Rectal smooth muscle tissue (tissue), 1 donor: Measurements from ENCODE around the gene PHACTR4.
"Not testable (repeated sequence)": the region's sequence is repeated elsewhere in the genome, so short reads cannot be mapped to it uniquely, and the experiment has no call there.

Source experiments
- H3K27ac ChIP-seq: one replicate; pipeline ENCODE4 v1.7.0; 2013; ENCODE audit warnings: low read depth, low read length, inconsistent platforms
- H3K27me3 ChIP-seq: one replicate; pipeline ENCODE4 v1.7.0; 2013; ENCODE audit warnings: low read length; ENCODE audit not compliant: control insufficient read depth, insufficient read depth
- H3K36me3 ChIP-seq: one replicate; pipeline ENCODE4 v1.7.0; 2013; ENCODE audit warnings: low read length; ENCODE audit not compliant: control insufficient read depth, insufficient read depth
- H3K4me1 ChIP-seq: one replicate; pipeline ENCODE4 v1.7.0; 2013; ENCODE audit warnings: low read length; ENCODE audit not compliant: control insufficient read depth, insufficient read depth
- H3K4me3 ChIP-seq: one replicate; pipeline ENCODE4 v1.7.0; 2013; ENCODE audit warnings: low read length
- H3K9ac ChIP-seq: one replicate; pipeline ENCODE4 v1.7.0; 2013; ENCODE audit warnings: low read length

PHACTR4 gene

GRCh38 chr1:28369371-28370238, at the start of gene PHACTR4:
TSS of gene PHACTR4 (plus strand) at chr1:28369740. CDS start at chr1:28407448, 37,708 bp downstream.
- no peaks in the 10 kb centered on the region for H3K36me3 ChIP-seq
- no peaks in the 10 kb centered on the region for H3K27me3 ChIP-seq
- H3K9ac ChIP-seq, result peak within 1 kb of the TSS; percentile 96
- H3K4me3 ChIP-seq, result peak within 1 kb of the TSS; percentile 82
- peak within 1 kb of the TSS; percentile 97 for H3K27ac ChIP-seq
- H3K4me1 ChIP-seq, result no peaks in the 10 kb centered on the region

- no peak overlapping the region for H3K27ac ChIP-seq
- H3K36me3 ChIP-seq, result no peaks in the 10 kb centered on the region
- H3K9ac ChIP-seq, result no peak overlapping the region
- H3K27me3 ChIP-seq, result no peaks in the 10 kb centered on the region
- no peak overlapping the region for H3K4me3 ChIP-seq
- H3K4me1 ChIP-seq, result no peaks in the 10 kb centered on the region
Observed at GRCh38 chr1:28322194-28322593, 47.3 kb upstream of the PHACTR4 start.

- Histone ChIP-seq H3K4me3 (no peak overlapping the region), H3K9ac (no peak overlapping the region), H3K27ac (no peak overlapping the region), H3K4me1 (no peaks in the 10 kb centered on the region), H3K27me3 (no peaks in the 10 kb centered on the region), H3K36me3 (no peaks in the 10 kb centered on the region)
Observed at GRCh38 chr1:28323720-28324119, 45.8 kb upstream of the PHACTR4 start.

- Histone ChIP-seq H3K36me3 (peaks cover 2% of the 10 kb centered on the region), H3K4me1 (peaks cover 5% of the 10 kb centered on the region), H3K9ac (no peak overlapping the region), H3K27ac (no peak overlapping the region), H3K27me3 (no peaks in the 10 kb centered on the region), H3K4me3 (no peak overlapping the region)
Observed at GRCh38 chr1:28326515-28326914, 43.0 kb upstream of the PHACTR4 start.

GRCh38 chr1:28326984-28327383, 42.6 kb upstream of the PHACTR4 start:
- Histone ChIP-seq H3K4me3 (no peak overlapping the region), H3K36me3 (peaks cover 5% of the 10 kb centered on the region), H3K4me1 (peaks cover 5% of the 10 kb centered on the region), H3K27ac (no peak overlapping the region), H3K27me3 (no peaks in the 10 kb centered on the region), H3K9ac (no peak overlapping the region)

- not testable (repeated sequence) for H3K27me3 ChIP-seq, H3K9ac ChIP-seq, H3K4me3 ChIP-seq, H3K27ac ChIP-seq, H3K36me3 ChIP-seq, H3K4me1 ChIP-seq
Observed at GRCh38 chr1:28327431-28327830, 42.1 kb upstream of the PHACTR4 start.

GRCh38 chr1:28328228-28328648, 41.3 kb upstream of the PHACTR4 start:
- peaks cover 5% of the 10 kb centered on the region for H3K4me1 ChIP-seq
- H3K9ac ChIP-seq, result no peak overlapping the region
- H3K27me3 ChIP-seq, result no peaks in the 10 kb centered on the region
- H3K4me3 ChIP-seq, result peak overlapping the region; percentile 89
- peak overlapping the region; percentile 61 for H3K27ac ChIP-seq
- H3K36me3 ChIP-seq, result peaks cover 16% of the 10 kb centered on the region

- peaks cover 22% of the 10 kb centered on the region for H3K36me3 ChIP-seq
- H3K9ac ChIP-seq, result peak overlapping the region; percentile 74
- peak overlapping the region; percentile 84 for H3K27ac ChIP-seq
- no peaks in the 10 kb centered on the region for H3K27me3 ChIP-seq
- H3K4me3 ChIP-seq, result peak overlapping the region; percentile 89
- peaks cover 5% of the 10 kb centered on the region for H3K4me1 ChIP-seq
Observed at GRCh38 chr1:28329395-28330153, 40.0 kb upstream of the PHACTR4 start.

GRCh38 chr1:28338897-28339296, 30.6 kb upstream of the PHACTR4 start:
- H3K9ac ChIP-seq, result no peak overlapping the region
- no peak overlapping the region for H3K4me3 ChIP-seq
- no peak overlapping the region for H3K27ac ChIP-seq
- H3K27me3 ChIP-seq, result no peaks in the 10 kb centered on the region
- no peaks in the 10 kb centered on the region for H3K4me1 ChIP-seq
- H3K36me3 ChIP-seq, result peaks cover 5% of the 10 kb centered on the region

GRCh38 chr1:28339551-28339950, 30.0 kb upstream of the PHACTR4 start:
- H3K27ac ChIP-seq, result no peak overlapping the region
- peaks cover 2% of the 10 kb centered on the region for H3K36me3 ChIP-seq
- no peak overlapping the region for H3K4me3 ChIP-seq
- no peaks in the 10 kb centered on the region for H3K27me3 ChIP-seq
- no peak overlapping the region for H3K9ac ChIP-seq
- no peaks in the 10 kb centered on the region for H3K4me1 ChIP-seq

- Histone ChIP-seq H3K27me3 (no peaks in the 10 kb centered on the region), H3K4me1 (no peaks in the 10 kb centered on the region), H3K27ac (no peak overlapping the region), H3K9ac (no peak overlapping the region), H3K36me3 (no peaks in the 10 kb centered on the region), H3K4me3 (no peak overlapping the region)
Observed at GRCh38 chr1:28340221-28340974, 29.1 kb upstream of the PHACTR4 start.

GRCh38 chr1:28341591-28341990, 27.9 kb upstream of the PHACTR4 start:
- H3K27me3 ChIP-seq, result no peaks in the 10 kb centered on the region
- no peaks in the 10 kb centered on the region for H3K36me3 ChIP-seq
- H3K9ac ChIP-seq, result no peak overlapping the region
- H3K4me1 ChIP-seq, result no peaks in the 10 kb centered on the region
- H3K4me3 ChIP-seq, result no peak overlapping the region
- H3K27ac ChIP-seq, result no peak overlapping the region
